Nephron (organoid): ENCODE data around the gene AFDN.
"Not testable (repeated sequence)": the region's sequence is repeated elsewhere in the genome, so short reads cannot be mapped to it uniquely, and the experiment has no call there.

ENCODE experiments used
- H3K27ac Mint-ChIP-seq, 3 experiments: 2 replicates each; pipeline ENCODE4 v1.8.0; 2020; ENCODE audit warnings: mixed read lengths in 3 of 3, mild to moderate bottlenecking in 2 of 3, moderate library complexity in 1 of 3
- H3K27me3 Mint-ChIP-seq: 2 replicates; pipeline ENCODE4 v1.8.0; 2021; ENCODE audit warnings: low read depth, mild to moderate bottlenecking, moderate library complexity, mixed read lengths
- H3K36me3 Mint-ChIP-seq: 2 replicates; pipeline ENCODE4 v1.8.0; 2020; ENCODE audit warnings: low read depth, mixed read lengths
- H3K4me1 Mint-ChIP-seq: 2 replicates; pipeline ENCODE4 v1.8.0; 2020; ENCODE audit warnings: mixed read lengths
- H3K4me3 Mint-ChIP-seq, 3 experiments: 2 replicates each; pipeline ENCODE4 v1.8.0; 2020; ENCODE audit warnings: mild to moderate bottlenecking in 3 of 3, mixed read lengths in 3 of 3, moderate library complexity in 2 of 3
- H3K9me3 Mint-ChIP-seq: 2 replicates; pipeline ENCODE4 v1.8.0; 2020; ENCODE audit warnings: mixed read lengths
- TF ChIP-seq, protein P1 (sequence below), 3 experiments: fragments of 200-600 bp; sonication (generic); IDR thresholded peaks; one replicate each; pipeline ENCODE4 v1.5.0; 2021; ENCODE audit warnings: antibody characterized with exemption in 3 of 3; ENCODE audit not compliant: unreplicated experiment in 3 of 3

Gene AFDN

DNA sequence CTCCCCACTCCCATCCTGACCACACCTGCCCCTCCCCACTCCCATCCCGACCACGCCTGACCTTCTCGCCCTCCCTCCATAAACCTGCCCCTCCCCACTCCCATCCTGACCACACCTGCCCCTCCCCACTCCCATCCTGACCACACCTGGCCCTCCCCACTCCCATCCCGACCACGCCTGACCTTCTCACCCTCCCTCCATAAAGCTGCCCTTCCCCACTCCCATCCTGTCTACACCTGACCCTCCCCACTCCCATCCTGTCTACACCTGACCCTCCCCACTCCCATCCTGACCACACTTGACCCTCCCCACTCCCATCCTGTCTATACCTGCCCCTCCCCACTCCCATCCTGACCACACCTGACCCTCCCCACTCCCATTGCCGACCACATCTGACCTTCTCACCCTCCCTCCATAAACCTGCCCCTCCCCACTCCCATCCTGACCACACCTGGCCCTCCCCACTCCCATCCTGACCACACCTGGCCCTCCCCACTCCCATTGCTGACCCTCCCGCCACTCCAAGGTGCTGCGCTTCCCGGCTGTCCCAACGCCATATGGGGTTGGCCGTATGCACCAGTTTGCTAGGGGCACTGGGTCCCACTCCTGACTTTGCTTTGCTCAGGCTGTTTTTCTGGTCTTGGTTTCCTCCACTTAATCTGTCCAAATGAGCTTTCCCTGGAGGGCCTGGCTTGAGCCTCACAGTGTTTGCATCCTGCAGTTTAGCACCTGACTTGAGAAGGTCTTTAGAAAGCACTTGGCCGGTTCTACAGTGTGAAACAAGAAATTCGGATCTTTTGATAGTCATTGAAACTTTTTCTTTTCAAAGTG is 173.7 kb downstream of the AFDN start:
- Mint-ChIP-seq H3K4me1 (peaks cover 15% of the 10 kb centered on the region), H3K27ac (no peak overlapping the region), H3K27me3 (no peaks in the 10 kb centered on the region), H3K36me3 (no peaks in the 10 kb centered on the region), H3K9me3 (peaks cover 8% of the 10 kb centered on the region), H3K4me3 (no peak overlapping the region)
- TF ChIP-seq, protein P1, sequence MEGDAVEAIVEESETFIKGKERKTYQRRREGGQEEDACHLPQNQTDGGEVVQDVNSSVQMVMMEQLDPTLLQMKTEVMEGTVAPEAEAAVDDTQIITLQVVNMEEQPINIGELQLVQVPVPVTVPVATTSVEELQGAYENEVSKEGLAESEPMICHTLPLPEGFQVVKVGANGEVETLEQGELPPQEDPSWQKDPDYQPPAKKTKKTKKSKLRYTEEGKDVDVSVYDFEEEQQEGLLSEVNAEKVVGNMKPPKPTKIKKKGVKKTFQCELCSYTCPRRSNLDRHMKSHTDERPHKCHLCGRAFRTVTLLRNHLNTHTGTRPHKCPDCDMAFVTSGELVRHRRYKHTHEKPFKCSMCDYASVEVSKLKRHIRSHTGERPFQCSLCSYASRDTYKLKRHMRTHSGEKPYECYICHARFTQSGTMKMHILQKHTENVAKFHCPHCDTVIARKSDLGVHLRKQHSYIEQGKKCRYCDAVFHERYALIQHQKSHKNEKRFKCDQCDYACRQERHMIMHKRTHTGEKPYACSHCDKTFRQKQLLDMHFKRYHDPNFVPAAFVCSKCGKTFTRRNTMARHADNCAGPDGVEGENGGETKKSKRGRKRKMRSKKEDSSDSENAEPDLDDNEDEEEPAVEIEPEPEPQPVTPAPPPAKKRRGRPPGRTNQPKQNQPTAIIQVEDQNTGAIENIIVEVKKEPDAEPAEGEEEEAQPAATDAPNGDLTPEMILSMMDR (IDR thresholded peaks at IDR 0.05; ENCODE audit: unreplicated experiment in 3 of 3): no peak

DNA sequence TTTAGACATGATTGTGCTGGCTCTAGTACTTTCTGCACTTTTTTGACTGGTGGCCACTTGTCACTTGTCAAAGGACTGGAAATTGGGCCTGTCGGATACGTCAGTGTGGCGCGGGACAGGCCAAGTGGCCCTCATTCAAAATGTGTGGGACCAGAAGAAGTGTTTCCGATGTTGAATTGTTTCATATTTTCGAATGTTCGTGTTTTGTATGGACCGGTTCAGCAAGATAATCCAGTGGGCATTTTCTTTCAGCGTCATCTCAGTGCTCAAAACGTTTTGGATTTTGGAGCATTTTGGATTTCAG is 174.3 kb downstream of the AFDN start:
- no peak overlapping the region for H3K4me3 Mint-ChIP-seq
- H3K36me3 Mint-ChIP-seq: no peaks in the 10 kb centered on the region
- H3K27me3 Mint-ChIP-seq: no peaks in the 10 kb centered on the region
- H3K27ac Mint-ChIP-seq: no peak overlapping the region
- peaks cover 13% of the 10 kb centered on the region for H3K9me3 Mint-ChIP-seq
- H3K4me1 Mint-ChIP-seq: peaks cover 15% of the 10 kb centered on the region
- TF ChIP-seq, protein P1 (IDR thresholded peaks at IDR 0.05; ENCODE audit: unreplicated experiment in 3 of 3): no peak

DNA sequence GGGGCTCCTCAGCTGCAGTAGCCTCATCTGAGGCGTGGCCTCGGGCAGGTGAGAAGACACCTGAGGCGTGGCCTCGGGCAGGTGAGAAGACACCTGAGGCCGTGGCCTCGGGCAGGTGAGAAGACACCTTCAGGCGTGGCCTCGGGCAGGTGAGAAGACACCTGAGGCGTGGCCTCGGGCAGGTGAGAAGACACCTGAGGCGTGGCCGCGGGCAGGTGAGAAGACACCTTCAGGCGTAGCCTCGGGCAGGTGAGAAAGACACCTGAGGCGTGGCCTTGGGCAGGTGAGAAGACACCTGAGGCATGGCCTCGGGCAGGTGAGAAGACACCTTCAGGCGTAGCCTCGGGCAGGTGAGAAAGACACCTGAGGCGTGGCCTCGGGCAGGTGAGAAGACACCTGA is 174.8 kb downstream of the AFDN start:
- Mint-ChIP-seq H3K4me1 (peaks cover 15% of the 10 kb centered on the region), H3K9me3 (peaks cover 13% of the 10 kb centered on the region)
- not testable (repeated sequence) for H3K27me3 Mint-ChIP-seq, H3K36me3 Mint-ChIP-seq, H3K4me3 Mint-ChIP-seq, H3K27ac Mint-ChIP-seq

DNA sequence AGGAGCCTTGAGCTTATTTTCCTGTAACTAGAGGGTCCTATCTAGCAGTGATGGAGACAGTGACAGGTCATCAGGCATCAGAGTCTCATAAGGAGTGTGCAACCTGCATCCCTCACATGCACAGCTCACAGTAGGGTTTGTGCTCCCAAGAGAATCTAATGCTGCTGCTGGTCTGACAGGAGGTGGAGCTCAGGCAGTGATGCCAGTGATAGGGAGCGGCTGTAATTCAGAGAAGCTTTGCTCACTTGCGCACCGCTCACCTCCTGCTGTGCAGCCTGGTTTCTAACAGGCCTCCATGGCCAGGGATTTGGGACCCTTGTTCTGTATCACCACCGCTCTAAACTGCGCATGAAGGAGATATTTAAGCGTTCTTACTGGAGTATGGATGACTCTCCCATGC is 176.1 kb downstream of the AFDN start:
- Mint-ChIP-seq H3K36me3 (no peaks in the 10 kb centered on the region), H3K4me1 (peaks cover 16% of the 10 kb centered on the region), H3K27me3 (no peaks in the 10 kb centered on the region), H3K9me3 (peaks cover 15% of the 10 kb centered on the region), H3K4me3 (no peak overlapping the region), H3K27ac (no peak overlapping the region)
- TF ChIP-seq, protein P1 (IDR thresholded peaks at IDR 0.05; ENCODE audit: unreplicated experiment in 3 of 3): no peak

DNA sequence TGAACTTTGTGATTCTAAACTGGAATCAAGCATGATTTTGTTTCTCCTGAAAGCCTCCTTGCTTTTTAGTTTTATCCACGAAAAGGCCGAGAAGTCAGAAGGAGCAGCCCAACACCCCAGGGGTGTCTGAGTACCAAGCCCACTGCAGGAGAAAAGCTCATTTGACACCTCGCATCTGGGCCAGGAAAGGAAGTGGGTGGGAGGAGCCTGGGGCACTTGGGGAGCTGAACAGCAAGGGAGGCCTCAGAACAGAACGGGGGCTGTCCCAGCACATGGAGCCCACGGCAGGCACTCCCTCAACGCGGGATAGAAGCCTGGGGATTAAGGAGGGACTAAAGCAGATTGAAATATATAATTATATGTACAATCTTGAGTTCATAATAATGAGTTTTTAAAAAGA is 177.3 kb downstream of the AFDN start:
- Mint-ChIP-seq H3K27me3 (no peaks in the 10 kb centered on the region), H3K27ac (no peak overlapping the region), H3K9me3 (peaks cover 23% of the 10 kb centered on the region), H3K4me1 (peaks cover 9% of the 10 kb centered on the region), H3K36me3 (no peaks in the 10 kb centered on the region), H3K4me3 (no peak overlapping the region)
- TF ChIP-seq, protein P1 (IDR thresholded peaks at IDR 0.05; ENCODE audit: unreplicated experiment in 3 of 3): no peak

DNA sequence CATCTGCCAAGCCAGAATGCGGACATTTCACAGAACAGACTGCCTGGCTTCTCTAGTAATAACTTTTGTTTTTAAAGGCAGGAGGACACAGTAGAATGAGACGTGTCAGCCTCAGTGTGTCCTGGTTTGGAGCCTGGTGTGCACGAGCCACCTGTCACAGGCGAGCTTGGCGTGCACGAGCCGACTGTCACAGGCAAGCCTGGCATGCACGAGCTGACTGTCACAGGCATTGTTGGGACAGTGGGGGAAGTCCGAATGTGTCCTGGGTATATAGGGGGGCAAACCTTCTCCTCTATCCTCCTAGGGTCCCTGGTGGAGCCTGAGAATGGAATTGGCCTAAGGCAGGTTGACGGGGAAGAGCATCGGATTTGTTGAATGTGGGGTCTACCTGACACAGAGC is 178.2 kb downstream of the AFDN start:
- Mint-ChIP-seq H3K9me3 (peaks cover 31% of the 10 kb centered on the region), H3K4me3 (no peak overlapping the region), H3K36me3 (no peaks in the 10 kb centered on the region), H3K27me3 (no peaks in the 10 kb centered on the region), H3K27ac (no peak overlapping the region), H3K4me1 (peaks cover 9% of the 10 kb centered on the region)
- TF ChIP-seq, protein P1 (IDR thresholded peaks at IDR 0.05; ENCODE audit: unreplicated experiment in 3 of 3): no peak
